ENCODE data around the gene RGS14. TPM values are rescaled to one million over a fixed set of nuclear protein-coding genes. Genes with fewer than 3 reads are reported as not detected.
"Not testable (repeated sequence)": the region's sequence is repeated elsewhere in the genome, so short reads cannot be mapped to it uniquely, and the experiment has no call there.

Gene RGS14
- total and polyA plus RNA-seq, 3 donors from 2014 or later: 25.3 to 40.5 (median 39.2) TPM

- 81 to 86% methylated on average over 3 of the region's 3 CpGs for WGBS, 2 donors
- DNase-seq: no peak
- peaks cover 3% of the 10 kb centered on the region for H3K4me1 ChIP-seq
- no peak overlapping the region for H3K27ac ChIP-seq
- H3K36me3 ChIP-seq (ENCODE audit: low read depth, missing control alignments): no peaks in the 10 kb centered on the region
- H3K9me3 ChIP-seq: no peaks in the 10 kb centered on the region
- TF ChIP-seq CTCF (IDR thresholded peaks at IDR 0.05) (no peak), POLR2A (IDR thresholded peaks at IDR 0.05) (no peak)
- no peaks in the 10 kb centered on the region for H3K27me3 ChIP-seq
- H3K4me3 ChIP-seq: no peak overlapping the region
- intact Hi-C loops (cut with DNase I; ENCODE audit: low total_unique reads): no loop called here
Observed at GRCh38 chr5:177419046-177419445, 61.3 kb downstream of the RGS14 start.

GRCh38 chr5:177420472-177420871, 62.7 kb downstream of the RGS14 start:
- intact Hi-C loops (cut with DNase I; ENCODE audit: low total_unique reads); H3K4me1 ChIP-seq; H3K36me3 ChIP-seq (ENCODE audit: low read depth, missing control alignments); H3K27ac ChIP-seq; H3K9me3 ChIP-seq; H3K27me3 ChIP-seq; H3K4me3 ChIP-seq; DNase-seq: not testable (repeated sequence)
- 80 to 86% methylated on average over 7 of the region's 7 CpGs for WGBS, 2 donors

GRCh38 chr5:177421062-177421798, 63.5 kb downstream of the RGS14 start:
- WGBS, 2 donors: 72 to 88% methylated on average over 6 of the region's 6 CpGs
- intact Hi-C loops (cut with DNase I; ENCODE audit: low total_unique reads): no loop called here
- H3K4me1 ChIP-seq: peaks cover 3% of the 10 kb centered on the region
- H3K4me3 ChIP-seq: no peak overlapping the region
- no peak for DNase-seq
- no peaks in the 10 kb centered on the region for H3K9me3 ChIP-seq
- TF ChIP-seq POLR2A (IDR thresholded peaks at IDR 0.05): no peak
- TF ChIP-seq CTCF (IDR thresholded peaks at IDR 0.05): no peak
- H3K27ac ChIP-seq: no peak overlapping the region
- no peaks in the 10 kb centered on the region for H3K27me3 ChIP-seq
- no peaks in the 10 kb centered on the region for H3K36me3 ChIP-seq (ENCODE audit: low read depth, missing control alignments)

Other genes starting within 250 kb of the RGS14 start
- 10 to 100 TPM; 71.2 to 86.6 TPM for gene NSD1, start 224.2 kb upstream of the RGS14 start, total RNA-seq
- gene NSD1, start 224.2 kb upstream of the RGS14 start, polyA plus RNA-seq (ENCODE audit: insufficient read depth, low read depth, low replicate concordance): 66.0 TPM
- 10 to 100 TPM; 25.5 to 29.4 TPM for gene RAB24, start 54.2 kb upstream of the RGS14 start, total RNA-seq
- gene RAB24, start 54.2 kb upstream of the RGS14 start, polyA plus RNA-seq (ENCODE audit: insufficient read depth, low read depth, low replicate concordance): 19.2 TPM
- 10 to 100 TPM; 65.7 to 83.4 TPM for gene PRELID1, start 54.1 kb upstream of the RGS14 start, total RNA-seq
- 78.3 TPM for gene PRELID1, start 54.1 kb upstream of the RGS14 start, polyA plus RNA-seq (ENCODE audit: insufficient read depth, low read depth, low replicate concordance)
- gene MXD3, start 46.0 kb upstream of the RGS14 start, total RNA-seq: 10 to 100 TPM; 12.5 to 12.9 TPM
- 7.7 TPM for gene MXD3, start 46.0 kb upstream of the RGS14 start, polyA plus RNA-seq (ENCODE audit: insufficient read depth, low read depth, low replicate concordance)
- gene LMAN2, start 6.3 kb upstream of the RGS14 start, total RNA-seq: 100 to 1,000 TPM; 355 TPM
- gene LMAN2, start 6.3 kb upstream of the RGS14 start, polyA plus RNA-seq (ENCODE audit: insufficient read depth, low read depth, low replicate concordance): 254 TPM
- under 1 TPM in 1 of 2 donors, not detected in 1; 0.19 TPM for gene SLC34A1, start 26.5 kb downstream of the RGS14 start, total RNA-seq
- gene SLC34A1, start 26.5 kb downstream of the RGS14 start, polyA plus RNA-seq (ENCODE audit: insufficient read depth, low read depth, low replicate concordance): not detected
- 10 to 100 TPM; 27.5 to 45.7 TPM for gene PFN3, start 42.7 kb downstream of the RGS14 start, total RNA-seq
- gene PFN3, start 42.7 kb downstream of the RGS14 start, polyA plus RNA-seq (ENCODE audit: insufficient read depth, low read depth, low replicate concordance): 7.4 TPM
- gene F12, start 51.6 kb downstream of the RGS14 start, total RNA-seq: 1 to 10 TPM; 5.3 to 5.8 TPM
- gene F12, start 51.6 kb downstream of the RGS14 start, polyA plus RNA-seq (ENCODE audit: insufficient read depth, low read depth, low replicate concordance): 4.9 TPM
- 10 to 100 TPM; 51.8 to 57.0 TPM for gene GRK6, start 68.8 kb downstream of the RGS14 start, total RNA-seq
- 32.6 TPM for gene GRK6, start 68.8 kb downstream of the RGS14 start, polyA plus RNA-seq (ENCODE audit: insufficient read depth, low read depth, low replicate concordance)
- gene PRR7, start 88.9 kb downstream of the RGS14 start, total RNA-seq: 10 to 100 TPM; 19.9 to 23.2 TPM
- 2.8 TPM for gene PRR7, start 88.9 kb downstream of the RGS14 start, polyA plus RNA-seq (ENCODE audit: insufficient read depth, low read depth, low replicate concordance)
- gene DBN1, start 115.7 kb downstream of the RGS14 start, total RNA-seq: 10 to 100 TPM; 69.6 to 83.1 TPM
- 50.5 TPM for gene DBN1, start 115.7 kb downstream of the RGS14 start, polyA plus RNA-seq (ENCODE audit: insufficient read depth, low read depth, low replicate concordance)
- 100 to 1,000 TPM in 1 of 2 donors, 10 to 100 TPM in 1; 90.5 to 118 TPM for gene PDLIM7, start 139.7 kb downstream of the RGS14 start, total RNA-seq
- gene PDLIM7, start 139.7 kb downstream of the RGS14 start, polyA plus RNA-seq (ENCODE audit: insufficient read depth, low read depth, low replicate concordance): 72.2 TPM
- gene DOK3, start 151.9 kb downstream of the RGS14 start, total RNA-seq: 10 to 100 TPM; 10.7 to 18.7 TPM
- 10.4 TPM for gene DOK3, start 151.9 kb downstream of the RGS14 start, polyA plus RNA-seq (ENCODE audit: insufficient read depth, low read depth, low replicate concordance)
- 100 to 1,000 TPM; 193 to 197 TPM for gene DDX41, start 159.0 kb downstream of the RGS14 start, total RNA-seq
- gene DDX41, start 159.0 kb downstream of the RGS14 start, polyA plus RNA-seq (ENCODE audit: insufficient read depth, low read depth, low replicate concordance): 99.1 TPM
- gene FAM193B, start 196.6 kb downstream of the RGS14 start, total RNA-seq: 100 to 1,000 TPM; 111 to 157 TPM
- gene FAM193B, start 196.6 kb downstream of the RGS14 start, polyA plus RNA-seq (ENCODE audit: insufficient read depth, low read depth, low replicate concordance): 81.3 TPM
- gene TMED9, start 234.3 kb downstream of the RGS14 start, total RNA-seq: 100 to 1,000 TPM; 122 to 128 TPM
- 140 TPM for gene TMED9, start 234.3 kb downstream of the RGS14 start, polyA plus RNA-seq (ENCODE audit: insufficient read depth, low read depth, low replicate concordance)
- 10 to 100 TPM; 49.9 to 55.7 TPM for gene B4GALT7, start 242.2 kb downstream of the RGS14 start, total RNA-seq
- 39.9 TPM for gene B4GALT7, start 242.2 kb downstream of the RGS14 start, polyA plus RNA-seq (ENCODE audit: insufficient read depth, low read depth, low replicate concordance)

All from testis (tissue), 3 donors.